Keratinocyte (primary cell): ENCODE data around the gene TPRX1. TPM values are rescaled to one million over a fixed set of nuclear protein-coding genes. Genes with fewer than 3 reads are reported as not detected.

Experiments used
- DNase-seq: peaks from one replicate; pipeline ENCODE4 v3.0.0-alpha.2; 2011; ENCODE audit warnings: low read depth, missing footprints, low spot score
- FAIRE-seq: peaks from 2 replicates; lab custom pipeline; 2011; peaks lifted over from hg19 to GRCh38; lab: Jason Lieb, UNC
- H2AFZ ChIP-seq: 2 replicates; pipeline ENCODE4 v1.6.0; 2012; ENCODE audit warnings: low read length, control low read depth, inconsistent platforms; ENCODE audit not compliant: control insufficient read depth
- H3K27ac ChIP-seq: 2 replicates; pipeline ENCODE4 v1.5.1; 2011; ENCODE audit warnings: low read length; ENCODE audit not compliant: control insufficient read depth, insufficient read depth
- H3K27me3 ChIP-seq: 3 replicates; pipeline ENCODE4 v1.6.0; 2011; ENCODE audit warnings: low read length; ENCODE audit not compliant: control insufficient read depth, insufficient read depth; ENCODE audit errors: extremely low read depth
- H3K36me3 ChIP-seq, 2 experiments: 2 replicates in 1 of 2; 3 replicates in 1 of 2; pipeline ENCODE4 v1.5.1; 2011; ENCODE audit warnings: low read length in 2 of 2, mild to moderate bottlenecking in 1 of 2; ENCODE audit not compliant: control insufficient read depth in 2 of 2, insufficient read depth in 2 of 2; ENCODE audit errors: extremely low read depth in 1 of 2
- H3K4me1 ChIP-seq: 3 replicates; pipeline ENCODE4 v1.5.1; 2011; ENCODE audit warnings: low read length; ENCODE audit not compliant: control insufficient read depth, insufficient read depth; ENCODE audit errors: extremely low read depth
- H3K4me2 ChIP-seq: 3 replicates; pipeline ENCODE4 v1.6.0; 2011; ENCODE audit warnings: low read depth, low read length; ENCODE audit not compliant: control insufficient read depth, insufficient read depth; ENCODE audit errors: extremely low read depth
- H3K4me3 ChIP-seq, 3 experiments: fragments of 200-600 bp in 1 of 3; sonication (generic) in 1 of 3; 2 replicates in 2 of 3; 3 replicates in 1 of 3; pipeline ENCODE4 v1.5.1; 2011 to 2016; ENCODE audit warnings: low read length in 3 of 3, mild to moderate bottlenecking in 3 of 3, control low read depth in 2 of 3, inconsistent platforms in 1 of 3, low read depth in 1 of 3, mixed read lengths in 1 of 3, mixed run types in 1 of 3, moderate library complexity in 1 of 3; ENCODE audit not compliant: control insufficient read depth in 2 of 3, insufficient read depth in 2 of 3; ENCODE audit errors: extremely low read depth in 1 of 3
- H3K79me2 ChIP-seq: 2 replicates; pipeline ENCODE4 v1.6.0; 2012; ENCODE audit warnings: low read length; ENCODE audit not compliant: control insufficient read depth, insufficient read depth
- H3K9ac ChIP-seq: 3 replicates; pipeline ENCODE4 v1.6.0; 2011; ENCODE audit warnings: low read length; ENCODE audit not compliant: control insufficient read depth, insufficient read depth; ENCODE audit errors: extremely low read depth
- H3K9me1 ChIP-seq: 3 replicates; pipeline ENCODE4 v1.6.0; 2011; ENCODE audit warnings: low read length; ENCODE audit not compliant: control insufficient read depth, insufficient read depth; ENCODE audit errors: extremely low read depth
- H3K9me3 ChIP-seq: 2 replicates; pipeline ENCODE4 v1.5.1; 2012; ENCODE audit warnings: low read depth, low read length; ENCODE audit not compliant: control insufficient read depth
- H4K20me1 ChIP-seq: 3 replicates; pipeline ENCODE4 v1.6.0; 2011; ENCODE audit warnings: low read length; ENCODE audit not compliant: control insufficient read depth, insufficient read depth; ENCODE audit errors: extremely low read depth
- CTCF ChIP-seq, 3 experiments: IDR thresholded peaks in 1 of 3; conservative IDR thresholded peaks in 1 of 3; optimal IDR thresholded peaks in 1 of 3; 2 replicates in 2 of 3; 3 replicates in 1 of 3; pipeline versions ENCODE3 to v1.5.1; 2011; ENCODE audit warnings: low read length in 3 of 3, mild to moderate bottlenecking in 3 of 3, moderate library complexity in 2 of 3, control low read depth in 1 of 3, inconsistent platforms in 1 of 3; ENCODE audit not compliant: insufficient read depth in 2 of 3; ENCODE audit errors: extremely low read depth in 1 of 3
- EZH2 ChIP-seq: IDR thresholded peaks from one replicate; pipeline ENCODE4 v1.6.1; 2012; ENCODE audit warnings: inconsistent platforms, mild to moderate bottlenecking, low read length, moderate library complexity
- dilution Hi-C: fragments of 300-500 bp; cut with MboI; formaldehyde crosslinking; loops from one replicate; pipeline ENCODE4 v1.7.0; 2020; ENCODE audit warnings: low sequenced_read_pairs; ENCODE audit not compliant: extremely low pct_ligation_motif_present
- polyA plus RNA-seq, 5 experiments: library from polyadenylated mRNA; depleted of rRNA in 3 of 5; stranded (reverse) in 3 of 5; stranded (forward) in 1 of 5; unstranded in 1 of 5; fragments of >200 nt; gene quantifications; 1 replicate in 1 of 5; 2 replicates in 3 of 5; 3 replicates in 1 of 5; pipeline versions ENCODE4 v1.2.1 to v1.2.3, GENCODE V29; 2011 to 2012; ENCODE audit warnings: missing spikeins in 2 of 5, low read depth in 1 of 5, low replicate concordance in 1 of 5

TPRX1 gene
- polyA plus RNA-seq, 1 donor (not counting 4 experiments of a cell fraction or from before 2014, with no cell fraction given) = not detected

GRCh38 chr19:47756953-47757608 lies 47.3 kb downstream of the TPRX1 start:
- Histone ChIP-seq H3K9ac (no peak overlapping the region), H3K27me3 (no peaks in the 10 kb centered on the region), H3K79me2 (no peaks in the 10 kb centered on the region), H3K4me3 (no peak overlapping the region), H3K4me2 (no peak overlapping the region), H3K9me1 (no peaks in the 10 kb centered on the region), H2AFZ (no peak overlapping the region), H3K36me3 (peaks cover 35 to 46% of the 10 kb centered on the region in 2 experiments), H3K9me3 (no peaks in the 10 kb centered on the region), H4K20me1 (no peaks in the 10 kb centered on the region), H3K27ac (no peak overlapping the region), H3K4me1 (no peaks in the 10 kb centered on the region)
- dilution Hi-C loops = no loop called here
- no peak for DNase-seq
- TF ChIP-seq CTCF (optimal IDR thresholded peaks at IDR 0.05 in 1 of 3, IDR thresholded peaks at IDR 0.05 in 1 of 3, conservative IDR thresholded peaks at IDR 0.05 in 1 of 3; ENCODE audit: extremely low read depth in 1 of 3, insufficient read depth in 2 of 3, low read length in 3 of 3) (no peak), EZH2 (no peak)
- FAIRE-seq = no peak

- H3K36me3 ChIP-seq = peaks cover 35 to 47% of the 10 kb centered on the region in 2 experiments
- no peak for FAIRE-seq
Measured at GRCh38 chr19:47756627-47756929, 47.8 kb downstream of the TPRX1 start.

More at GRCh38 chr19:47756627-47756929, 47.8 kb downstream of the TPRX1 start:
- Histone ChIP-seq H3K27ac (no peak overlapping the region), H3K9ac (no peak overlapping the region), H4K20me1 (no peaks in the 10 kb centered on the region), H2AFZ (no peak overlapping the region), H3K27me3 (no peaks in the 10 kb centered on the region), H3K4me1 (no peaks in the 10 kb centered on the region), H3K4me2 (no peak overlapping the region), H3K79me2 (no peaks in the 10 kb centered on the region), H3K9me1 (no peaks in the 10 kb centered on the region), H3K4me3 (no peak overlapping the region), H3K9me3 (no peaks in the 10 kb centered on the region)
- DNase-seq = no peak
- dilution Hi-C loops = no loop called here
- TF ChIP-seq CTCF (optimal IDR thresholded peaks at IDR 0.05 in 1 of 3, IDR thresholded peaks at IDR 0.05 in 1 of 3, conservative IDR thresholded peaks at IDR 0.05 in 1 of 3; ENCODE audit: extremely low read depth in 1 of 3, insufficient read depth in 2 of 3, low read length in 3 of 3) (no peak), EZH2 (no peak)
